ENCODE data around the gene PCBD1.

The PCBD1 gene

DNA sequence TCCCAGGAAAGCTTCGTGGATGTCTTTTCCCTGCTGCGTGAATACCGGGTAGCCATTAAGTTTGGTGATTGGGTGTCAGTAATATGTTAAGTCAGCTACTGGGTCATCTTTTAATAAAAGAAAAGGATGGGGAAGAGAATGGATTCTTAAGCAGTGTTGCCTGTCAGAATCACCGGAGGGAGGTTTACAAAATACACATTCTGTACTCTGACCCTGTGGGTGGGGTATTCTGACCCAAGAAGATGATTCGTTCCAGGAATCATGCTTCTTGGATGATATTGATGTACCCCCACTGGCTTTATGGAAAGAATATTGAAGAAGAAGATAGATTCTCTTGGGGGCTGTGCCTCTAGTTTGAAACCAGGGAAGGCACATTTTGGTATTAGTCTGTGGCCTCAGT is 54.3 kb downstream of the PCBD1 start:
- no peak for DNase-seq (ENCODE audit: low read depth in 2 of 2)

GRCh38 chr10:70833601-70834000 is 54.8 kb downstream of the PCBD1 start:
- no peak for DNase-seq (ENCODE audit: low read depth in 2 of 2)

Data from stimulated activated CD8-positive, alpha-beta memory T cell treated with anti-CD3 and anti-CD28 coated beads, Interleukin-7, amount 100 ng/mL, for 4 hours (primary cell).